K562 (cell line): ENCODE data around the gene HSD11B1L. TPM values are rescaled to one million over a fixed set of nuclear protein-coding genes. Genes with fewer than 3 reads are reported as not detected.

Experiments used
- CBFA2T3 ChIP-seq: fragments of 450-650 bp; IDR thresholded peaks from 2 replicates; pipeline ENCODE4 v1.6.1; 2017
- JUN ChIP-seq, 2 experiments: sonication (generic) in 1 of 2; formaldehyde crosslinking in 1 of 2; IDR thresholded peaks; 2 replicates each; pipeline versions ENCODE4 v1.6.1 to v1.8.0; 2012 to 2022; ENCODE audit warnings: borderline replicate concordance in 2 of 2, mild to moderate bottlenecking in 2 of 2, improper control_type of control experiment in 1 of 2, low read depth in 1 of 2, low read length in 1 of 2, missing genetic modification reagents in 1 of 2
- LCOR ChIP-seq: sonication (generic); formaldehyde crosslinking; IDR thresholded peaks from 2 replicates; pipeline ENCODE4 v1.8.0; 2022; ENCODE audit warnings: mild to moderate bottlenecking, missing genetic modification reagents
- NONO ChIP-seq, 2 experiments: fragments of 200-400 bp in 1 of 2; fragments of 450-650 bp in 1 of 2; formaldehyde crosslinking in 1 of 2; IDR thresholded peaks; 2 replicates each; pipeline ENCODE4 v1.6.1; 2017; ENCODE audit warnings: low read depth in 2 of 2, mild to moderate bottlenecking in 2 of 2, moderate library complexity in 2 of 2, low read length in 1 of 2
- PHF20 ChIP-seq: fragments of 450-650 bp; IDR thresholded peaks from 2 replicates; pipeline ENCODE4 v1.6.1; 2018; ENCODE audit not compliant: partially characterized antibody
- SIN3B ChIP-seq: fragments of 450-650 bp; IDR thresholded peaks from 2 replicates; pipeline ENCODE4 v1.6.1; 2017; ENCODE audit warnings: low read depth, mild to moderate bottlenecking, moderate library complexity
- TAF7 ChIP-seq: fragments of 450-650 bp; IDR thresholded peaks from 2 replicates; pipeline ENCODE4 v1.6.1; 2016; ENCODE audit warnings: missing genetic modification characterization, missing compliant biosample characterization
- TARDBP ChIP-seq: fragments of 450-650 bp; IDR thresholded peaks from 2 replicates; pipeline ENCODE4 v1.6.1; 2016
- ZC3H11A ChIP-seq: IDR thresholded peaks from 2 replicates; pipeline ENCODE4 v1.6.1; 2012; ENCODE audit warnings: low read depth, low read length, improper control_type of control experiment
- polyA plus RNA-seq, 8 experiments: library from polyadenylated mRNA; depleted of rRNA in 4 of 8; stranded (reverse) in 5 of 8; unstranded in 3 of 8; fragments of >200 nt; fragmentation: Nextera tagmentation in 2 of 8; fragmentation: Illumina TruSeq in 1 of 8; extraction: Ambion mirVana in 2 of 8; extraction: Trizol in 1 of 8; gene quantifications; 2 replicates each; pipeline versions ENCODE4 v1.2.1 to v1.2.3, GENCODE V29; 2011 to 2014; ENCODE audit warnings: inconsistent platforms in 1 of 8, missing spikeins in 1 of 8
- total RNA-seq, 7 experiments: library from RNA; depleted of rRNA in 6 of 7; stranded (reverse); fragments of >200 nt in 6 of 7; fragmentation: Illumina TruSeq in 2 of 7; extraction: Trizol in 2 of 7; gene quantifications; 2 replicates each; pipeline versions ENCODE4 v1.2.1 to v1.2.3, GENCODE V29; 2011 to 2021; ENCODE audit warnings: low replicate concordance in 1 of 7
- TF ChIP-seq, protein P1 (sequence below): fragments of 450-650 bp; IDR thresholded peaks from 2 replicates; pipeline ENCODE4 v1.6.1; 2016; ENCODE audit warnings: mild to moderate bottlenecking, moderate library complexity
- TF ChIP-seq, protein P2 (sequence below), 2 experiments: fragments of 450-650 bp; IDR thresholded peaks; 2 replicates each; pipeline ENCODE4 v1.6.1; 2016

The HSD11B1L gene
- total and polyA plus RNA-seq, 9 of the 15 experiments (the other 6 are each of a cell fraction or from before 2014, with no cell fraction given), result 0.31 to 7.7 (median 2.3) TPM

DNA sequence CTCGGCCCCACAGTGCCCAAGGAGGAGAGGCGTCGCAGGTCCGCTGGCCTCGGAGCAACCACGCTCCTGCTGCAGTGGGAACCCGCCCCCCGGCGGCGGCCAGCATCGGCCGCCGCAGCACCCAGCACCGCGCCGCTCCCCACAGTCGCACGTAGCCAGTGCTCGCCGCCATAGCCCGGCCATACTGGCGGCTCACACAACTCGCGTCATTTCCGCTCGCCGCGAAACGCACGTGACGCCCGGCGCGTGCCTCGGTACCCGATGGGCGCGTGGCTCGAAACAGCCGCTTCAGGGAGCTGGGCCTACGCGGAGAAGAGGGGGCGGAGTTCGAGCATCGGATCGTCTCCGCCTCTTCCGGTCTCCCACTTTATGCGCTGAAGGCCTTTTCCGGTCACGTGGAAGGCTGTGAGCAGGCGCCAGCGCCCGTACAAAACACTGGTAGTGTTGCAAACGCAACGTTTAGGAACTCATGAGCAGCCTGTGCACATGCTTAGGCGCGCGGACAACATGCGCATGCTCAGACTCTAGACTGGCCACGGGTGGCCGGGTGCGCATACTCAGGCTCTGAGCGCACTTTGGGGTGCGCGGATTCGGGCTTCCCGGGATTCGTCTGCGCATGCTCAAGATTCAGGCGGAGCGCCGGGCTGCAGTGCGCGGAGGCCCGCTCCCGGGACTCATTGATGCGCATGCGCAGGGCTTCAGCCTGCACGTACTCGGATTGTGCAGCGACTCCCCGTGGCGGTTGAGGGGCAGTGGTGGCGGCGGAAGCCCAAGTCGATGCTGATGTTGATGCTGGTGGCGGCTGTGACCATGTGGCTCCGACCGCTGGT is 39.3 kb downstream of the HSD11B1L start, which contains the start of the genes CATSPERD and LONP1 (continued):
- TF ChIP-seq, protein P1, sequence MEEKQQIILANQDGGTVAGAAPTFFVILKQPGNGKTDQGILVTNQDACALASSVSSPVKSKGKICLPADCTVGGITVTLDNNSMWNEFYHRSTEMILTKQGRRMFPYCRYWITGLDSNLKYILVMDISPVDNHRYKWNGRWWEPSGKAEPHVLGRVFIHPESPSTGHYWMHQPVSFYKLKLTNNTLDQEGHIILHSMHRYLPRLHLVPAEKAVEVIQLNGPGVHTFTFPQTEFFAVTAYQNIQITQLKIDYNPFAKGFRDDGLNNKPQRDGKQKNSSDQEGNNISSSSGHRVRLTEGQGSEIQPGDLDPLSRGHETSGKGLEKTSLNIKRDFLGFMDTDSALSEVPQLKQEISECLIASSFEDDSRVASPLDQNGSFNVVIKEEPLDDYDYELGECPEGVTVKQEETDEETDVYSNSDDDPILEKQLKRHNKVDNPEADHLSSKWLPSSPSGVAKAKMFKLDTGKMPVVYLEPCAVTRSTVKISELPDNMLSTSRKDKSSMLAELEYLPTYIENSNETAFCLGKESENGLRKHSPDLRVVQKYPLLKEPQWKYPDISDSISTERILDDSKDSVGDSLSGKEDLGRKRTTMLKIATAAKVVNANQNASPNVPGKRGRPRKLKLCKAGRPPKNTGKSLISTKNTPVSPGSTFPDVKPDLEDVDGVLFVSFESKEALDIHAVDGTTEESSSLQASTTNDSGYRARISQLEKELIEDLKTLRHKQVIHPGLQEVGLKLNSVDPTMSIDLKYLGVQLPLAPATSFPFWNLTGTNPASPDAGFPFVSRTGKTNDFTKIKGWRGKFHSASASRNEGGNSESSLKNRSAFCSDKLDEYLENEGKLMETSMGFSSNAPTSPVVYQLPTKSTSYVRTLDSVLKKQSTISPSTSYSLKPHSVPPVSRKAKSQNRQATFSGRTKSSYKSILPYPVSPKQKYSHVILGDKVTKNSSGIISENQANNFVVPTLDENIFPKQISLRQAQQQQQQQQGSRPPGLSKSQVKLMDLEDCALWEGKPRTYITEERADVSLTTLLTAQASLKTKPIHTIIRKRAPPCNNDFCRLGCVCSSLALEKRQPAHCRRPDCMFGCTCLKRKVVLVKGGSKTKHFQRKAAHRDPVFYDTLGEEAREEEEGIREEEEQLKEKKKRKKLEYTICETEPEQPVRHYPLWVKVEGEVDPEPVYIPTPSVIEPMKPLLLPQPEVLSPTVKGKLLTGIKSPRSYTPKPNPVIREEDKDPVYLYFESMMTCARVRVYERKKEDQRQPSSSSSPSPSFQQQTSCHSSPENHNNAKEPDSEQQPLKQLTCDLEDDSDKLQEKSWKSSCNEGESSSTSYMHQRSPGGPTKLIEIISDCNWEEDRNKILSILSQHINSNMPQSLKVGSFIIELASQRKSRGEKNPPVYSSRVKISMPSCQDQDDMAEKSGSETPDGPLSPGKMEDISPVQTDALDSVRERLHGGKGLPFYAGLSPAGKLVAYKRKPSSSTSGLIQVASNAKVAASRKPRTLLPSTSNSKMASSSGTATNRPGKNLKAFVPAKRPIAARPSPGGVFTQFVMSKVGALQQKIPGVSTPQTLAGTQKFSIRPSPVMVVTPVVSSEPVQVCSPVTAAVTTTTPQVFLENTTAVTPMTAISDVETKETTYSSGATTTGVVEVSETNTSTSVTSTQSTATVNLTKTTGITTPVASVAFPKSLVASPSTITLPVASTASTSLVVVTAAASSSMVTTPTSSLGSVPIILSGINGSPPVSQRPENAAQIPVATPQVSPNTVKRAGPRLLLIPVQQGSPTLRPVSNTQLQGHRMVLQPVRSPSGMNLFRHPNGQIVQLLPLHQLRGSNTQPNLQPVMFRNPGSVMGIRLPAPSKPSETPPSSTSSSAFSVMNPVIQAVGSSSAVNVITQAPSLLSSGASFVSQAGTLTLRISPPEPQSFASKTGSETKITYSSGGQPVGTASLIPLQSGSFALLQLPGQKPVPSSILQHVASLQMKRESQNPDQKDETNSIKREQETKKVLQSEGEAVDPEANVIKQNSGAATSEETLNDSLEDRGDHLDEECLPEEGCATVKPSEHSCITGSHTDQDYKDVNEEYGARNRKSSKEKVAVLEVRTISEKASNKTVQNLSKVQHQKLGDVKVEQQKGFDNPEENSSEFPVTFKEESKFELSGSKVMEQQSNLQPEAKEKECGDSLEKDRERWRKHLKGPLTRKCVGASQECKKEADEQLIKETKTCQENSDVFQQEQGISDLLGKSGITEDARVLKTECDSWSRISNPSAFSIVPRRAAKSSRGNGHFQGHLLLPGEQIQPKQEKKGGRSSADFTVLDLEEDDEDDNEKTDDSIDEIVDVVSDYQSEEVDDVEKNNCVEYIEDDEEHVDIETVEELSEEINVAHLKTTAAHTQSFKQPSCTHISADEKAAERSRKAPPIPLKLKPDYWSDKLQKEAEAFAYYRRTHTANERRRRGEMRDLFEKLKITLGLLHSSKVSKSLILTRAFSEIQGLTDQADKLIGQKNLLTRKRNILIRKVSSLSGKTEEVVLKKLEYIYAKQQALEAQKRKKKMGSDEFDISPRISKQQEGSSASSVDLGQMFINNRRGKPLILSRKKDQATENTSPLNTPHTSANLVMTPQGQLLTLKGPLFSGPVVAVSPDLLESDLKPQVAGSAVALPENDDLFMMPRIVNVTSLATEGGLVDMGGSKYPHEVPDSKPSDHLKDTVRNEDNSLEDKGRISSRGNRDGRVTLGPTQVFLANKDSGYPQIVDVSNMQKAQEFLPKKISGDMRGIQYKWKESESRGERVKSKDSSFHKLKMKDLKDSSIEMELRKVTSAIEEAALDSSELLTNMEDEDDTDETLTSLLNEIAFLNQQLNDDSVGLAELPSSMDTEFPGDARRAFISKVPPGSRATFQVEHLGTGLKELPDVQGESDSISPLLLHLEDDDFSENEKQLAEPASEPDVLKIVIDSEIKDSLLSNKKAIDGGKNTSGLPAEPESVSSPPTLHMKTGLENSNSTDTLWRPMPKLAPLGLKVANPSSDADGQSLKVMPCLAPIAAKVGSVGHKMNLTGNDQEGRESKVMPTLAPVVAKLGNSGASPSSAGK, result peak; percentile 7; the same call in 1 of the 2 replicates
- TF ChIP-seq PHF20 (peak; percentile 76), ZC3H11A (peak; percentile 25; the same call in 1 of the 2 replicates), JUN (IDR thresholded peaks at IDR 0.05; ENCODE audit: borderline replicate concordance, low read depth, low read length) (peak; percentile 91), JUN (CRISPR knock-in tag; IDR thresholded peaks at IDR 0.05; ENCODE audit: borderline replicate concordance) (peak; percentile 77), TARDBP (no peak), CBFA2T3 (0 out of 2 replicates have a peak, but pooled peaks have one; percentile 19), SIN3B (peak; percentile 99), NONO (IDR thresholded peaks at IDR 0.05; ENCODE audit: low read depth in 2 of 2, low read length in 1 of 2) (peak; percentile 11 to 88; a peak in 1 of 4 replicates), LCOR (peak; percentile 94), TAF7 (tag) (0 out of 2 replicates have a peak, but pooled peaks have one; percentile 40)
- TF ChIP-seq, protein P2, sequence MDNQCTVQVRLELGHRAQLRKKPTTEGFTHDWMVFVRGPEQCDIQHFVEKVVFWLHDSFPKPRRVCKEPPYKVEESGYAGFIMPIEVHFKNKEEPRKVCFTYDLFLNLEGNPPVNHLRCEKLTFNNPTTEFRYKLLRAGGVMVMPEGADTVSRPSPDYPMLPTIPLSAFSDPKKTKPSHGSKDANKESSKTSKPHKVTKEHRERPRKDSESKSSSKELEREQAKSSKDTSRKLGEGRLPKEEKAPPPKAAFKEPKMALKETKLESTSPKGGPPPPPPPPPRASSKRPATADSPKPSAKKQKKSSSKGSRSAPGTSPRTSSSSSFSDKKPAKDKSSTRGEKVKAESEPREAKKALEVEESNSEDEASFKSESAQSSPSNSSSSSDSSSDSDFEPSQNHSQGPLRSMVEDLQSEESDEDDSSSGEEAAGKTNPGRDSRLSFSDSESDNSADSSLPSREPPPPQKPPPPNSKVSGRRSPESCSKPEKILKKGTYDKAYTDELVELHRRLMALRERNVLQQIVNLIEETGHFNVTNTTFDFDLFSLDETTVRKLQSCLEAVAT (IDR thresholded peaks at IDR 0.05), result peak; percentile 16 to 74; a peak in 1 of 4 replicates
